Uterus (tissue), 4 donors: Measurements from ENCODE around the gene TTC17. TPM values are rescaled to one million over a fixed set of nuclear protein-coding genes. Genes with fewer than 3 reads are reported as not detected.
A peak's percentile ranks its signal among the peaks of the same experiment; 100 is the strongest.

Experiments
- DNase-seq, 2 donors: peaks; one replicate each; pipeline ENCODE4 v3.0.0-alpha.2; 2019 to 2020
- H3K27ac ChIP-seq, 2 donors: fragments of 200-600 bp; sonication (generic); 1 replicate in 1 of 2; 2 replicates in 1 of 2; pipeline ENCODE4 v1.5.1; 2016 to 2018
- H3K27me3 ChIP-seq, 2 donors: fragments of 200-600 bp; sonication (generic); one replicate each; pipeline ENCODE4 v1.5.1; 2018 to 2019; ENCODE audit warnings: control low read depth in 1 of 2
- H3K36me3 ChIP-seq, 2 donors: fragments of 200-600 bp; sonication (generic); one replicate each; pipeline ENCODE4 v1.5.1; 2019; ENCODE audit warnings: control low read depth in 1 of 2
- H3K4me1 ChIP-seq, 2 donors: fragments of 200-600 bp; sonication (generic); one replicate each; pipeline ENCODE4 v1.5.1; 2018 to 2019; ENCODE audit warnings: control low read depth in 1 of 2
- H3K4me3 ChIP-seq, 2 donors: fragments of 200-600 bp; sonication (generic); 1 replicate in 1 of 2; 2 replicates in 1 of 2; pipeline ENCODE4 v1.5.1; 2018 to 2019; ENCODE audit warnings: mild to moderate bottlenecking in 1 of 2
- H3K9me3 ChIP-seq, 2 donors: fragments of 200-600 bp; sonication (generic); one replicate each; pipeline ENCODE4 v1.5.1; 2019; ENCODE audit warnings: control low read depth in 1 of 2
- POLR2A ChIP-seq, 2 donors: fragments of 450-650 bp; IDR thresholded peaks; one replicate each; pipeline ENCODE4 v1.6.1; 2016; ENCODE audit warnings: antibody characterized with exemption in 2 of 2, mild to moderate bottlenecking in 1 of 2, moderate library complexity in 1 of 2
- intact Hi-C: fragments of 100-400 bp; cut with DNase I; formaldehyde crosslinking; loops from one replicate; pipeline ENCODE4 v1.15.1; 2023; ENCODE audit warnings: low total_unique reads
- total RNA-seq, 4 donors: library from RNA; depleted of rRNA in 3 of 4; stranded (reverse); fragments of >200 nt in 3 of 4; gene quantifications; one replicate each; pipeline versions ENCODE4 v1.1.0 to v1.2.4, GENCODE V29; 2014 to 2023
- TF ChIP-seq, protein P1 (sequence below), 4 experiments: fragments of 200-600 bp in 2 of 4; fragments of 450-650 bp in 2 of 4; sonication (generic) in 2 of 4; IDR thresholded peaks; one replicate each; pipeline ENCODE4 v1.5.1; 2016 to 2019; ENCODE audit warnings: antibody characterized with exemption in 4 of 4, mild to moderate bottlenecking in 2 of 4, moderate library complexity in 1 of 4
- donor health status: DM: yes; HTN: yes; CAD: no.

Gene TTC17
- total RNA-seq, 4 donors from 2014 or later = 94.7 to 182 (median 126) TPM

DNA sequence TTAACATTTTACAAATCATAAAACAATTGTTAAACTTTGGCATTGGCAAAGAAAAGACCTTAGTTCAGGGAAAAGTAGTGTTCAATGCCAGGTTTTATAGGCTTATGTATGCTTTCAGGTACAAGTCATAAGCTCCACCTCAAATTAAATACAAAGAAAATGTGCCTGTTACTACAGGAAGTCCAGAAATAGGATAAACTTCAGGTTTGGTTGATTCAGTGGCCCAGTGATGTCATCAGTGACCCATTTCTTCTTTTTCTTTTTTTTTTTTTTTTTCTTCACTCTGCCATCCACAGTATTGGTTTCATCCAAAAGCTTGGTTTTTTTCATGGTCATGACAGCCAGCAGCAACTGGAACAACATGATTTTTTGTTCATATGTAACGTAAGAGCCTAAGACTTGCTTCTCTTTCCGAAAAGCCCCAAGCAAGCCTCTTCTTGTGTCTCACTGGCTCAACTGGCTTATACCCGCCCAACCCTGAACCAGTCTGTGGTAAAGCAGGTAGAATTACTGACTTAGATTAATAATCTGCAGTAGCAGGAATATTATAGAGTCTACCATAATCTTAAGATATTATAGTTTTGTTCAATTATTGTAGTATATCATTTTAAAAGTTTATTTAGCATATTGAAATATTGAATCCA is 46.2 kb downstream of the TTC17 start:
- intact Hi-C loops = no loop called here
- H3K27ac ChIP-seq = no peak overlapping the region
- no peaks in the 10 kb centered on the region for H3K9me3 ChIP-seq
- H3K27me3 ChIP-seq = no peaks in the 10 kb centered on the region
- H3K4me1 ChIP-seq = no peaks in the 10 kb centered on the region
- TF ChIP-seq, protein P1, sequence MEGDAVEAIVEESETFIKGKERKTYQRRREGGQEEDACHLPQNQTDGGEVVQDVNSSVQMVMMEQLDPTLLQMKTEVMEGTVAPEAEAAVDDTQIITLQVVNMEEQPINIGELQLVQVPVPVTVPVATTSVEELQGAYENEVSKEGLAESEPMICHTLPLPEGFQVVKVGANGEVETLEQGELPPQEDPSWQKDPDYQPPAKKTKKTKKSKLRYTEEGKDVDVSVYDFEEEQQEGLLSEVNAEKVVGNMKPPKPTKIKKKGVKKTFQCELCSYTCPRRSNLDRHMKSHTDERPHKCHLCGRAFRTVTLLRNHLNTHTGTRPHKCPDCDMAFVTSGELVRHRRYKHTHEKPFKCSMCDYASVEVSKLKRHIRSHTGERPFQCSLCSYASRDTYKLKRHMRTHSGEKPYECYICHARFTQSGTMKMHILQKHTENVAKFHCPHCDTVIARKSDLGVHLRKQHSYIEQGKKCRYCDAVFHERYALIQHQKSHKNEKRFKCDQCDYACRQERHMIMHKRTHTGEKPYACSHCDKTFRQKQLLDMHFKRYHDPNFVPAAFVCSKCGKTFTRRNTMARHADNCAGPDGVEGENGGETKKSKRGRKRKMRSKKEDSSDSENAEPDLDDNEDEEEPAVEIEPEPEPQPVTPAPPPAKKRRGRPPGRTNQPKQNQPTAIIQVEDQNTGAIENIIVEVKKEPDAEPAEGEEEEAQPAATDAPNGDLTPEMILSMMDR (IDR thresholded peaks at IDR 0.05) = no peak
- no peak for TF ChIP-seq POLR2A (IDR thresholded peaks at IDR 0.05)
- H3K4me3 ChIP-seq = no peak overlapping the region
- H3K36me3 ChIP-seq = no peaks in the 10 kb centered on the region
- DNase-seq = no peak

DNA sequence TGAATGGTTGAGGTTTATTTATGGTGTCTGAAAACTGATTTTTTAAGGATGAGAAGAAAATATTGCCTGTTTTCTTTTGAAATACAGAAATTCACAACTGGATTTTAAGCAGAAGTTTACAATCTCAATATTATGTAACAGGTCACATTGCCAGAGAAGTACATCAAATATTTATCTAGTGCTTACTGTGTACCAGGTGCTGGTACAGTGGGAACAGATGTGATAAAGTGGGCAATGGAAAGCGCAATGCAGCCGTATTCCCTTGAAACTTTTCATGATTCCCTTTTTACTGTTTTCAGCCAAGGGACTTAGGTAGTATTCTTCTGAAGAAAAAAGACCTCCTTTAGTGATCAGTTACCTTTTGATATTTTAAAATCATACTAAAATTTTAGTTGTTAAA is 49.6 kb downstream of the TTC17 start:
- Histone ChIP-seq H3K4me3 (no peak overlapping the region), H3K4me1 (no peaks in the 10 kb centered on the region), H3K36me3 (no peaks in the 10 kb centered on the region), H3K27ac (no peak overlapping the region), H3K9me3 (no peaks in the 10 kb centered on the region), H3K27me3 (no peaks in the 10 kb centered on the region)
- no peak for DNase-seq
- intact Hi-C loops = no loop called here
- TF ChIP-seq, protein P1 (IDR thresholded peaks at IDR 0.05) = no peak
- no peak for TF ChIP-seq POLR2A (IDR thresholded peaks at IDR 0.05)

DNA sequence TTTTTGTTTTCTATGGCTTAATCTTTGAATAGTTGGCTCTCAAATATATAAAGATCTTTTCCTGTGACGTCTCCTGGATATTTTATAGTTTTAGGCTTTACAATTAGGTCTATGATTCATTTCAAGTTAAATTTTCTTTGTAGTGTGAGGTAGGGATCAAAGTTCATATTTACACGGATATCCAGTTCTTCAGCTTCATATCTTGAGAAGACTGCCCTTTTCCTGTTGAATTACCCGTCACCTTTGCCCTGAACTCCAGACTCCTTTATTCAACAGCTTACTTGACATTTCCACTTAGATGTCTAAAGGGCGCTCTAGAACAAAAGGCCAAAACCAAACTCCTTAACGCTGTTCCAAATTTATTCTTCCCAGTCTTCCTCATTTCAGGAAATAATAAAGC is 51.7 kb downstream of the TTC17 start:
- Histone ChIP-seq H3K36me3 (no peaks in the 10 kb centered on the region), H3K27ac (no peak overlapping the region), H3K4me3 (no peak overlapping the region), H3K4me1 (no peaks in the 10 kb centered on the region), H3K9me3 (no peaks in the 10 kb centered on the region), H3K27me3 (no peaks in the 10 kb centered on the region)
- intact Hi-C loops = no loop called here
- DNase-seq = no peak
- TF ChIP-seq, protein P1 (IDR thresholded peaks at IDR 0.05) = no peak
- TF ChIP-seq POLR2A (IDR thresholded peaks at IDR 0.05) = no peak

DNA sequence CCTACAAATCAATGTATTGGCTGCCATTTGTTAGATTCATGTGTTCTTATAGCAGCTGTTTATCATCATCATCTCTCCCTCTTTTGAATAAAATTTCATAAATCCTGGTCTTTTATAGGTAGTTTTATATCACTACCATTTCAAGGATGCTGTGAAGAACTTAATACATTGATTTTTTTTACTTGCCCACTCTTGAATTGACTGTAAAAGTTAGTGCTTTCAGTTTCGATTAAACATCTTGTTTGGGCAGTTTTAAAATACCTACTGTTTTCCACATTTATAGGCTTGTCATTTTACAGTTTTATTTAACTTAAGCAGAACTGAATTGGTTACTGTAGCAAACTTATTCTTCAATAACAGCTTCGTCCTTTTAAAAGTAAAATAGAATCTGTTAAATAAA is 59.5 kb downstream of the TTC17 start:
- Histone ChIP-seq H3K9me3 (no peaks in the 10 kb centered on the region), H3K4me3 (no peak overlapping the region), H3K4me1 (no peaks in the 10 kb centered on the region), H3K27ac (no peak overlapping the region), H3K36me3 (no peaks in the 10 kb centered on the region), H3K27me3 (no peaks in the 10 kb centered on the region)
- TF ChIP-seq POLR2A (IDR thresholded peaks at IDR 0.05) = no peak
- TF ChIP-seq, protein P1 (IDR thresholded peaks at IDR 0.05) = no peak
- intact Hi-C loops = no loop called here
- no peak for DNase-seq

DNA sequence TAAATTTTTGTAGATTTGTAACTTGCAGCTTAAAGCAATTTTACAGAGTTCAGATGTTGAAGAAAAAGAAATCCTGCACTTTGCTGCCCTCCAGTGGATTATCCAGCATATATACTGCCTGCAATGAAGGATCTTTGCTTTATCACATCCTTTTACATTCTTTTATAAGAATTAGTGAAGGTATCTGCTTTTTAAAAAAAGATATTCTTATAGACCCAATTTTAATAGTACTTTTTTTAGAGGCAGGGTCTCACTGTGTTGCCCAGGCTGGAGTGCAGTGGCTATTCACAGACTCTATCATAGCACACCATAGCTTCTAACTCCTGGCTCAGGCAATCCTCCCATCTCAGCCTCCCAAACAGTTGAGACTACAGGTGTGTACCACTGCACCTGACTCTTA is 60.7 kb downstream of the TTC17 start:
- no peak overlapping the region for H3K4me3 ChIP-seq
- H3K36me3 ChIP-seq = no peaks in the 10 kb centered on the region
- no peaks in the 10 kb centered on the region for H3K4me1 ChIP-seq
- DNase-seq = no peak
- intact Hi-C loops = no loop called here
- H3K27ac ChIP-seq = no peak overlapping the region
- no peaks in the 10 kb centered on the region for H3K9me3 ChIP-seq
- H3K27me3 ChIP-seq = no peaks in the 10 kb centered on the region
- TF ChIP-seq, protein P1 (IDR thresholded peaks at IDR 0.05) = peak in 3 of 4 experiments; percentile 14 to 34 (median 30)
- TF ChIP-seq POLR2A (IDR thresholded peaks at IDR 0.05) = no peak
